Uterus (tissue), 4 donors: ENCODE measurements around the gene SLC25A1. TPM values are rescaled to one million over a fixed set of nuclear protein-coding genes. Genes with fewer than 3 reads are reported as not detected.

Source experiments
- DNase-seq, 2 donors: peaks; one replicate each; pipeline ENCODE4 v3.0.0-alpha.2; 2019 to 2020
- H3K27ac ChIP-seq, 2 donors: fragments of 200-600 bp; sonication (generic); 1 replicate in 1 of 2; 2 replicates in 1 of 2; pipeline ENCODE4 v1.5.1; 2016 to 2018
- H3K27me3 ChIP-seq, 2 donors: fragments of 200-600 bp; sonication (generic); one replicate each; pipeline ENCODE4 v1.5.1; 2018 to 2019; ENCODE audit warnings: control low read depth in 1 of 2
- H3K36me3 ChIP-seq, 2 donors: fragments of 200-600 bp; sonication (generic); one replicate each; pipeline ENCODE4 v1.5.1; 2019; ENCODE audit warnings: control low read depth in 1 of 2
- H3K4me1 ChIP-seq, 2 donors: fragments of 200-600 bp; sonication (generic); one replicate each; pipeline ENCODE4 v1.5.1; 2018 to 2019; ENCODE audit warnings: control low read depth in 1 of 2
- H3K4me3 ChIP-seq, 2 donors: fragments of 200-600 bp; sonication (generic); 1 replicate in 1 of 2; 2 replicates in 1 of 2; pipeline ENCODE4 v1.5.1; 2018 to 2019; ENCODE audit warnings: mild to moderate bottlenecking in 1 of 2
- H3K9me3 ChIP-seq, 2 donors: fragments of 200-600 bp; sonication (generic); one replicate each; pipeline ENCODE4 v1.5.1; 2019; ENCODE audit warnings: control low read depth in 1 of 2
- CTCF ChIP-seq, 4 experiments: fragments of 200-600 bp in 2 of 4; fragments of 450-650 bp in 2 of 4; sonication (generic) in 2 of 4; IDR thresholded peaks; one replicate each; pipeline ENCODE4 v1.5.1; 2016 to 2019; ENCODE audit warnings: antibody characterized with exemption in 4 of 4, mild to moderate bottlenecking in 2 of 4, moderate library complexity in 1 of 4
- POLR2A ChIP-seq, 2 donors: fragments of 450-650 bp; IDR thresholded peaks; one replicate each; pipeline ENCODE4 v1.6.1; 2016; ENCODE audit warnings: antibody characterized with exemption in 2 of 2, mild to moderate bottlenecking in 1 of 2, moderate library complexity in 1 of 2
- intact Hi-C: fragments of 100-400 bp; cut with DNase I; formaldehyde crosslinking; loops from one replicate; pipeline ENCODE4 v1.15.1; 2023; ENCODE audit warnings: low total_unique reads
- total RNA-seq, 4 donors: library from RNA; depleted of rRNA in 3 of 4; stranded (reverse); fragments of >200 nt in 3 of 4; gene quantifications; one replicate each; pipeline versions ENCODE4 v1.1.0 to v1.2.4, GENCODE V29; 2014 to 2023
- donor health status: DM: yes; HTN: yes; CAD: no.

The SLC25A1 gene
- total RNA-seq, 4 donors from 2014 or later: 4.7 to 42.7 (median 27.3) TPM

- DNase-seq: no peak
- H3K27me3 ChIP-seq: no peaks in the 10 kb centered on the region
- H3K4me1 ChIP-seq: no peaks in the 10 kb centered on the region
- no peak overlapping the region for H3K27ac ChIP-seq
- no peak overlapping the region for H3K4me3 ChIP-seq
- H3K9me3 ChIP-seq: no peaks in the 10 kb centered on the region
- no peaks in the 10 kb centered on the region for H3K36me3 ChIP-seq
- intact Hi-C loops: no loop called here
- no peak for TF ChIP-seq CTCF (IDR thresholded peaks at IDR 0.05)
- TF ChIP-seq POLR2A (IDR thresholded peaks at IDR 0.05): no peak
Observed at GRCh38 chr22:19187716-19188563, 9.4 kb upstream of the SLC25A1 start.

- H3K4me1 ChIP-seq: peaks cover 0 to 3% of the 10 kb centered on the region in 2 donors
- H3K9me3 ChIP-seq: no peaks in the 10 kb centered on the region
- TF ChIP-seq POLR2A (IDR thresholded peaks at IDR 0.05) (no peak), CTCF (IDR thresholded peaks at IDR 0.05) (no peak)
- no peak overlapping the region for H3K27ac ChIP-seq
- H3K4me3 ChIP-seq: no peak overlapping the region
- no peak for DNase-seq
- H3K27me3 ChIP-seq: no peaks in the 10 kb centered on the region
- H3K36me3 ChIP-seq: no peaks in the 10 kb centered on the region
- intact Hi-C loops: no loop called here
Observed at GRCh38 chr22:19184276-19184997, 5.9 kb upstream of the SLC25A1 start.

GRCh38 chr22:19183216-19183615, 4.7 kb upstream of the SLC25A1 start:
- no peak overlapping the region for H3K4me3 ChIP-seq
- no peaks in the 10 kb centered on the region for H3K36me3 ChIP-seq
- no peak overlapping the region for H3K27ac ChIP-seq
- intact Hi-C loops: no loop called here
- H3K4me1 ChIP-seq: peaks cover 0 to 3% of the 10 kb centered on the region in 2 donors
- DNase-seq: no peak
- H3K27me3 ChIP-seq: no peaks in the 10 kb centered on the region
- H3K9me3 ChIP-seq: no peaks in the 10 kb centered on the region
- TF ChIP-seq CTCF (IDR thresholded peaks at IDR 0.05) (no peak), POLR2A (IDR thresholded peaks at IDR 0.05) (no peak)

- TF ChIP-seq POLR2A (IDR thresholded peaks at IDR 0.05): no peak
- TF ChIP-seq CTCF (IDR thresholded peaks at IDR 0.05): no peak
- intact Hi-C loops: no loop called here
Observed at GRCh38 chr22:19182472-19183157, 4.1 kb upstream of the SLC25A1 start.

More at GRCh38 chr22:19182472-19183157, 4.1 kb upstream of the SLC25A1 start:
- H3K27me3 ChIP-seq: no peaks in the 10 kb centered on the region
- no peaks in the 10 kb centered on the region for H3K36me3 ChIP-seq
- peaks cover 0 to 3% of the 10 kb centered on the region in 2 donors for H3K4me1 ChIP-seq
- H3K9me3 ChIP-seq: no peaks in the 10 kb centered on the region
- no peak overlapping the region for H3K27ac ChIP-seq
- DNase-seq: no peak
- no peak overlapping the region for H3K4me3 ChIP-seq
